GM19372 (cell line): ENCODE measurements around the gene PSPN.
"Not testable (repeated sequence)": the region's sequence is repeated elsewhere in the genome, so short reads cannot be mapped to it uniquely, and the experiment has no call there.

Experiments used
- ATAC-seq: cut with Tn5 transposase; IDR thresholded peaks from one replicate; pipeline ENCODE4 v1.9.1; 2021; ENCODE audit warnings: mild to moderate bottlenecking, low read depth, moderate library complexity; ENCODE audit not compliant: unreplicated experiment

Gene PSPN

GRCh38 chr19:6374161-6374709 lies 1.5 kb downstream of the PSPN start:
- no peak for ATAC-seq

DNA sequence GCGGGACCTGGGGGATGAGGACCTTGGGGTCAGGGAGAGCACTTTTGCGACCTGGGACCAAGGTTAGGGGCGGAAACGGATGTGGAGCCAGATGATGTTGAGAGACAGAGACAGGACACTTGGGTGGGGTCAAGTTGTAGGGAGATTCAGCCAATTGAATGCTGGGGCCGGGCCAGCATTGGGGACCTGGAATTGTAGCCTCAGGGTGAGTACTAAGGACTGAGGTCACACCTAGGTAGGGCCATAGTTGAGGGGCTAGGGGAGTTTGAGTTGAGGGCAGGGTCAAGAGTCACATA lies 2.0 kb downstream of the PSPN start:
- no peak for ATAC-seq

DNA sequence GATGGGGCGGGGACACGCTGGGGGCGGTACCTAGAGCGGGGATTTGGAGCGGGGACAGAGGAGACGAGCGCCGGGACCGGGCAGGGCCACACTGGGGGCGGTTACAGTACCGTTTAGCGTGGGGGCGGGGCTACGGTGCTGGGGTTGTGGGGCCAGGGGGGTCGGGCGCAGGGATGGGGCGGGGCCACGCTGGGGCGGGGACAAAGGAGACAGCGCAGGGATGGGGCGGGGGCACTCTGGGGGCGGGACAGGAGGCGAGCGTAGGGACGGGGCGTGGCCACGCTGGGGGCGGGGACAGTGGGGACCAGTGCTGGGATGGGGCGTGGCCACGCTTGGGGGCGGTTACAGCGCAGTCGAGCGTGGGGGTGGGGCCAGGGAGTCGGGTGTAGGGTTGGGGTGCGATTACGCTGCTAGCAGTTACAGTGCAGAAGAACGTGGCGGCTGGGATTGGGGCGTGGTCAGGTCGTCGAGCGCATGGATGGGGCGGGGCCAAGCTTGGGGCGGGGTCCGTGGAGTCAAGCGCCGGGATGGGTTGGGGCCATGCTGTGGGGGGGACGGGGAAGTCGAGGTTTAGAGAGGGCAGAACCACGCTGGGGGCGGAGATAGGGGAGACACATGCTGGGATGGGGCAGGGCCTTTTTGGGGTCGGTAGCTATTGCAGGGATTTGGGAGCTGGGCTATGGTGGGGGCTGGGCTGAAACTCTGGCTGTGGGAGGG lies 2.5 kb downstream of the PSPN start:
- peak; percentile 62 for ATAC-seq

DNA sequence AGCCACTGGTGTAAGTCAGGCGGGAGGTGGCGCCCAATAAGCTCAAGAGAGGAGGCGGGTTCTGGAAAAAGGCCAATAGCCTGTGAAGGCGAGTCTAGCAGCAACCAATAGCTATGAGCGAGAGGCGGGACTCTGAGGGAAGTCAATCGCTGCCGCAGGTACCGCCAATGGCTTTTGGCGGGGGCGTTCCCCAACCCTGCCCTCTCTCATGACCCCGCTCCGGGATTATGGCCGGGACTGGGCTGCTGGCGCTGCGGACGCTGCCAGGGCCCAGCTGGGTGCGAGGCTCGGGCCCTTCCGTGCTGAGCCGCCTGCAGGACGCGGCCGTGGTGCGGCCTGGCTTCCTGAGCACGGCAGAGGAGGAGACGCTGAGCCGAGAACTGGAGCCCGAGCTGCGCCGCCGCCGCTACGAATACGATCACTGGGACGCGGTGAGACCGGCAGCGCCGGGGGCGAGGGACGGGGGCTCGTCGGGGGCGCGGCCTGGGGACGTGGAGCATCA lies 3.1 kb downstream of the PSPN start, which contains the start of gene ALKBH7:
Gene ALKBH7, plus strand, starts transcription at position 201 of the 502 bp plus-strand sequence. Its CDS starts 27 bp downstream, at position 228.
- ATAC-seq, result peak; percentile 78

GRCh38 chr19:6364353-6364752 lies 11.4 kb downstream of the PSPN start:
- ATAC-seq, result no peak

GRCh38 chr19:6362351-6362801 lies 13.4 kb downstream of the PSPN start:
- ATAC-seq, result no peak

DNA sequence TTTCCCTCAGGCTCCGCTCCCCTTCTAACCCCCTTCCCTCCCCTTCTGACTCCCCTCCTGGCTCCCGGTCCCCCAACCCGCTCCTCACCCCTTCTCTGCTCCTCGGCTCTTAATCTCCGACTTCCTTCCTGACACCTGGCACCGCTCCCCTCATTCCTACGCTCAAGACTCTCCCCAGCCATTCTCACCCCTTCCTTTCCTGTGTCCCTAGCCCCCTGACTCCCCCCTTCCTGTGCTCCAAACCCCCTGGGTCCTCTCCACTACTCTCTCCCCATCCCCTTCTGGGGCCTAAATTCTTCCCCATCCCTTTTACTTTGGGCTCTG lies 13.7 kb downstream of the PSPN start:
- ATAC-seq, result no peak

DNA sequence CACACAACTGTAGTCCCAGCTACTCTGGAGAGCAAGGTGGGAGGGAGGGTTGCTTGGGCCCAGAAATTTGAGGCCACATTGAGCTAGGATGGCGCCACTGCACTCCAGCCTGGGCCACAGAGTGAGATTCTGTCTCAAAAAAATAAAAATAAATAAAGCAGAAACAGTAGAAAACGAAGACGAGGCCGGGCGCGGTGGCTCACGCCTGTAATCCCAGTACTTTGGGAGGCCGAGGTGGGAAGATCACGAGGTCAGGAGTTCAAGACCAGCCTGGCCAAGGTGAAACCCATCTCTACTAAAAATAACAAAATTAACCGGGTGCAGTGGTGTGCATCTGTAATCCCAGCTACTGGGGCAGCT lies 14.9 kb downstream of the PSPN start:
- ATAC-seq, result not testable (repeated sequence)

- ATAC-seq, result not testable (repeated sequence)
Measured at GRCh38 chr19:6360445-6360844, 15.3 kb downstream of the PSPN start.

- ATAC-seq, result no peak
Measured at GRCh38 chr19:6359568-6360341, 16.0 kb downstream of the PSPN start.

DNA sequence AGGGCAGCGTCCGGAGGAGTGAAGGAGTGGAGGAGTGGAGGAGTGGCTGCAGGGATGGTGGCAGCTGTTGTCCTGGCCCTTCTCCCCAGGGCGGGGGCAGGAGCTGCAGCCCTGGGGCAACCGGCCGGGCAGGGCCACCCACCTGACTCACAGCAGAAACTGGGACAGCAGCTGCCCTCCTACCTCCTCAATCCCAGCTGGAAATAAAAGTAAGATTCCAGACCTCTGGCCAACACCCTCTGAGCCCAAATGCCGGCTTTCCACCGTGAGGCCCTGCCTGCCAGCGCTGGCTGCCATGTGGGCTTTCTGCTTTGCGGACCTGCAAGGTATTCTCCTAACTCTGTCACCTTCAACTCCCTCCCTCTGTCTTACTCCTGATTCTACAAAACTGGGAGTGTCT lies 17.7 kb downstream of the PSPN start:
- no peak for ATAC-seq

DNA sequence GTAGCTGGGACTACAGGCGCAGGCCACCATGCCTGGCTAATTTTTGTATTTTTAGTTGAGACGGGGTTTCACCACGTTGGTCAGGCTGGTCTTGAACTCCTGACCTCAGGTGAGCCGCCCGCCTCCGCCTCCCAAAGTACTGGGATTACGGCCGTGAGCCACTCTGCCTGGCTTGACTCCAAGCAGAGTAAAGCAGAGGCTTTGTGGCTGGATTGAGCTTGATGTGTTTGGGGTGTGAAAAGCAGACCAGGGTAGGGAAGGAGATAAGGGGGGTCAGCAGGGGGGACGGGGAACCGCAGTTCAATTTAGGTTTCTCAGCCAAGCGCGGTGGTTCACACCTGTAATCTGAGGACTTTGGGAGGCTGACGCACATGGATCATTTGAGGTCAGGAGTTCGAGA lies 18.6 kb downstream of the PSPN start:
- ATAC-seq, result no peak

- ATAC-seq, result not testable (repeated sequence)
Measured at GRCh38 chr19:6355321-6356040, 20.3 kb downstream of the PSPN start.

- no peak for ATAC-seq
Measured at GRCh38 chr19:6354098-6354674, 21.5 kb downstream of the PSPN start.

DNA sequence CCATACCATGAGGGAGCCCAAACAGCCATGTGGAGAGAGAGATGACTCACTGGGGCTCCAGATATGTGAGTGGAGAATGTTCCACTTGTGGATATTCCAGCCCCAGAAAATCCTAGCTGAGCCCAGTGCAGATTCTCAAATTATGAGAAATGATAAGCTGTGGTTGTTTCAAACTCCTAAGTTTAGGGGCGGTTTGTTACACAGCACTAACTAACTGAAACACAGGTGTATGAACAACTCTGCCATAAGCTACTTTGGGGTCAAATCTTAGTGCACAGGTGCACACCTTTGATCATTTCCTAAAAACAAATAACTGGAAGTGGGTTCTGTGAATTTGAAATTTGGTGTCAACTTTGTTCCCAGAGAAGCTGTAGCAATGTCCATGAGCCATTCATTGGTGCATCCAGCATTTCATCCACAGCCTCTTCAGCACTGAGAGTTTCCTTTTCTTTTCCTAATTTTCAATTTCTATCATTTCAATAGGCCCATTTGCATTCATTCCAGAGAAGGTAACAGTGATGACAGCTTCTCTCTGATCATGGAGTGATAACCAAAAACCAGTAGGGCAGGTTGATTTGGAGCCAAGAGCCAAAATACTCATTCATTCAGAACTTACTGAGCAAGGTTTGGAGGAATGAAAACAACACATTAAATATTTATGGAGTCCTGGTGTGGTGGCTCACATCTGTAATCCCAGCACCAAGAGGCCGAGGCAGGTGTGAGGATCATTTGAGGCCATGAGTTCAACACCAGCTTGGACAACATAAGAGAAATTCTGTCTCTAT lies 23.2 kb downstream of the PSPN start:
- ATAC-seq, result no peak

DNA sequence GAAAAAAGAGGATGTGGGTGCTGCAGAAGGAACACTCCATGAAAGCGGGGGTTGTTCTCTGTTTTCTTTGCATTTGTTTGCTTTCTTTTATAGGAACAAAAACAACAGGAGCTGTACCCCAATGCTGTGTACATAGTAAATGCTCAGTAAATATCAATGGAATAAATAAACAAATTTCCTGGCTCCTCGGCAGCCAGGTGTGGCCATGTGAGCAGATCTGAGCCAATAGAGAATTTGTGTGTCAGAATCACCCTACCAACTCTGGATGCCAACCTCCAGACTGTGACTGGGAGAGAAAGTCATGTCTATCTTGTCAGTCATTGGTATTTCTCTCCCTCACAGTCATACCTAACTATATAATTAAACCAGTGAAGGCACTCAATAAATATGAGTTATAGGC lies 25.0 kb downstream of the PSPN start:
- no peak for ATAC-seq

DNA sequence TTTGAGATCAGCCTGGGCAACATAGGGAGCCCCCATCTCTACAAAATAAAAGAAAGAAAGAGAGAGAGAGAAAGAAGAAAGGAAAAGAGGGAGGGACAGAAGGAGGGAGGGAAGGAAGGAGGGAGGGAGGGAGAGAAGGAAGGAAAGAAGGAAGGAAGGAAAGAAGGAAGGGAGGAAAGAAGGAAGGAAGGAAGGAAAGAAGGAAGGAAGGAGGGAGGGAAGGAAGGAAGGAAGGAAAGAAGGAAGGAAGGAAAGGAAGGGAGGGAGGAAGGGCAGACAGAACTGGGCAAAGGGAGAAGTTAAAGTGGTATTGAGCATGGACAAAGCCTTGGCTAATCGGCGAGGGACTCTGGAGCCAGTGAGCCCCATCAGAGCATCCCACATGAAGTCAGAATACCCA lies 26.5 kb downstream of the PSPN start:
- not testable (repeated sequence) for ATAC-seq

DNA sequence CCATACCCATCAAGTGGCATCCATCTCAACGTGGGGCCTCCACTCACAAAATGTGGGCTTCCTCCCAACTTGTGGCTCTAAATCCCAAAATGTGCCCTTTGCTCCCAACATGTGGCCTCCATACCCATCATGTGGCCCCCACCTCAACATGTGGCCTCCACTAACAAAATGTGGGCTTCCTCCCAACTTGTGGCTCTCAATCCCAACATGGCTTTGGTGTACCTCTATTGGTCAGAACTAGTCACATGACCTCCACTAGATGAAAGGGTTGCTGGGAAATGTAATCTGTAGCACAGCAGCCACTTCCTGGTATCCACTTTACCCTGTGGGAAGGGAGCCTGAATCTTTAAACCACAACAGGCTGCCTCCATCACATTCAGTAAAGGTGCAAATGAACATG lies 32.3 kb downstream of the PSPN start:
- ATAC-seq, result no peak

DNA sequence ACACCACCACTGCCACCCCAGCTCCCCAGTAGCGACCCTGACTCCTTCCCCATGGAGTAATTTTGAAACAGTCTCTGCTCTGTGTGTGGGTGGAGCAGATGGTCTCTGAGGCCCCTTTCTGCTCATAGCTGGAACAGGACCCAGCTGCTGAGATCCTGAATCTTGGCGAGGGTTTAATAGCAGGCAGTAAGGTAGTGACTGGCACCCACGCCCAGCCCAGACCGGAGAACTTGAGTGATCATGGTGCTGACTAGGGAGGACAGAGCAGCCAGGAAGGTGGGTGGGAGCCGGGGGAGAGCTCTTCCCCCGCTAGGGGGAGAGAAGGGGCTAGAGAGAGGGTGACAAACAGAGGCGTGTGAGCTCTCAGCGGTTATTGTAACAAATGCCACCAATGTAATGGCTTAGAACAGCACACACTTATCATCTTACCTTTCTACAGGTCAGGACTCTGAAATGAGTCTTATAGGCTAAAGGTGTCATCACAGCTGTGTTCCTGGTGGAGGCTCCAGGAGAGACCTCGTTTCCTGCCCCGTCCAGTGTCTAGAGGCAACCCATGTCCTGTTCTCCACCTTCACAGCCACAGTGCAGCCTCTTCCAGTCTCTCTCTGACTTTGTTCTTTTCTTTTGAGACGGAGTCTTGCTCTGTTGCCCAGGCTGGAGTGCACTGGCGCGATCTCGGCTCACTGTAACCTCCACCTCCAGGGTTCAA lies 35.1 kb downstream of the PSPN start:
- no peak for ATAC-seq
